Raji (cell line): Measurements from ENCODE around the gene PSMD9.

Experiments
- POLR2A ChIP-seq: IDR thresholded peaks from 2 replicates; pipeline ENCODE4 v1.6.1; 2011; ENCODE audit warnings: low read depth, low read length, control low read depth; ENCODE audit not compliant: insufficient read depth

The PSMD9 gene

DNA sequence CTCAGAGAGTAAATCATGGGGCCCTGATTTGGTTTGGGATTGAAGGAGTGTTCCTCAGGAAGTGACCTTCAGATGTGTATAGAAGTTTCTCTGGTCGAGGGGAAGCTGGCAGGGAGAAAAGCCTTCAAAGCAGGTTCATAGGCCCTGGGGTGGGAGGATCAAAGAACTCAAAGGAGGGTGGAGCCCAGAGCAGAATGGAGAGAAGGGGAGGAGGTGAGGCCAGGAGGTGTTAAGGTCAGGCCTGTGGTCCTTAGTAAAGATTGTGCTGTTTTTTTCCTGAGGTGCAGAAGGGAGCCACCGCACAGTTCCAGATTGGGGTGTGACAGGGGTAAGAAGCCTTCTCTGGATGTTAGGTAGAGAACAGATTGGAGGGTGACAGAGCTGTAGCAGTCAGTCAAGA is 20.1 kb downstream of the PSMD9 start:
- no peak for TF ChIP-seq POLR2A

GRCh38 chr12:121911824-121912585 is 23.4 kb downstream of the PSMD9 start:
- no peak for TF ChIP-seq POLR2A

- TF ChIP-seq POLR2A, result no peak
These were observed 27.3 kb downstream of the PSMD9 start for GRCh38 chr12:121915841-121916321.

- TF ChIP-seq POLR2A, result no peak
These were observed 28.1 kb downstream of the PSMD9 start for GRCh38 chr12:121916719-121917118.

DNA sequence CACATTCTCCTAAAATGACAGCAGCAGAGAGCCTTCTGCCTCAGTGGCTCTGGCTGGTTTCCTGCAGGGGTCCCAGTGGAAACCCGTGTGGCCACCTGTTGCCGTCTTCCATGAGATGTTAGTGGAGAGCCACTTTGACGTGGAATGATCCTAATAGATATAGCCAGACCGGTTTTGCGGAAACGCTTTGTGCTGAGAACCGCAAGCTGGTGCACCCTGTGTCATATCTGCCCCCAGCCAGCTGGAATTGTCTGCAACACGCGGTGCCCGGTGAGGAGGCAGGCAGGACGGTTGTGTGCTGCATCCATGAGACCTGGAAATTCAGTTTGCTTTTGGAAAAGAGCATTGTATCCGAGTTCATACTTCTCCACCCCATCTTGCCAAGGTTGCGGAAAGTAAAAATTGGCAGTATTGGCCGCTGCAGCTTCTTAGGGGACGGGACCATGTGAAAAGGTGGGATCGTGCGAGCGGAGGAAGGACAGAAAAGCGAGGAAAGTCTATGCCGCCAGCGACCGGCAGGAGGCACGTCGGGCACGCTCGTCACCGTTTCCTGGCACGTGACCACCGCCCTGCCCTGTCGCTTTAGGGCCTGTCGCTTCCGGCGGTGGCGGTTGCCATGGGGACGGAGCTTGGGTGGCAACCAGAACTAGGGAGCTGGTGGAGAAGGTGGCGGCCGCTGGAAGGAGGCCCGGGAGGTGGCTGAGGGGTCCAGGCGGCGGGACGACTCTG is 29.5 kb downstream of the PSMD9 start, which contains the start of gene CFAP251:
Gene CFAP251, plus strand, starts transcription at position 643 of the 729 bp plus-strand sequence. CDS start 2,714 bp downstream, outside the sequence.
- peak; percentile 53 for TF ChIP-seq POLR2A

GRCh38 chr12:121918679-121919038 is 30.1 kb downstream of the PSMD9 start:
- TF ChIP-seq POLR2A, result no peak

DNA sequence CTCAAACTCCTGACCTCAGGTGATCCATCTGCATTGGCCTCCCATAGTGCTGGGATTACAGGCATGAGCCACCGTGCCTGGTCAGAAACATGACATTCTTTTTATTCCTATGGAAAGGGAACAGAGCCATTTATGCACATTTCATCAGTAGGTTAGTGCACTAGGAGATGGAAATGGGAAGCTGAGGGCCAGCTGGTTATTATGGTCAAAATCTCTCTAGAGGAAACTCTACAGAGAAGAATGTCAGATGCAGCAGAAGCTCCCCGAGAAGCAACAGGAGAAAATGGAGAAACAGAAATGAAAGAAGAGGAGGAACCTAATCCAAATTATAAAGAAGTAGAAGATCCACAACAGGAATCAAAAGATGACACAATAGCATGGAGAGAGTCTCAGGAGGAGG is 32.5 kb downstream of the PSMD9 start:
- no peak for TF ChIP-seq POLR2A

- TF ChIP-seq POLR2A, result no peak
These were observed 36.7 kb downstream of the PSMD9 start for GRCh38 chr12:121925358-121925695.

GRCh38 chr12:121926874-121927706 is 38.5 kb downstream of the PSMD9 start:
- TF ChIP-seq POLR2A, result 0 out of 2 replicates have a peak, but pooled peaks have one; percentile 16

DNA sequence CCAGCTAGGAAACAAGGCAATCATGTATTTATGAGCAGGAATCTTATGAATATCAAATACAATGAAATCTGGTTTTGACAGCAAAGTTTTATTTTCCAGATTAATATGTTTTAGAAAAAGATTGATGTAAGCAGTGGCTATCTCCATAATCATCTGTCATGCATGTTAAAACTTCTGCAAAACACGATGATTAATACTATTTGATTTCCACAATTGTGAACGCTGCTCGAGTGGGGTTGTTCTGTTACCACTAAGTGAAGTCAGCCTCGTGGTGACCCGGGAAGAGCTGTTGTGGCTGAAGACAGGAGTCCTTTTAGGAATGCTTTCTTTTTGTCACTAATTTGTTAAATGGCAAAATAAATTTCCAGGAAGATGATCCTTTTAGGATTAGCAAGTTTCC is 39.2 kb downstream of the PSMD9 start:
- TF ChIP-seq POLR2A, result no peak

DNA sequence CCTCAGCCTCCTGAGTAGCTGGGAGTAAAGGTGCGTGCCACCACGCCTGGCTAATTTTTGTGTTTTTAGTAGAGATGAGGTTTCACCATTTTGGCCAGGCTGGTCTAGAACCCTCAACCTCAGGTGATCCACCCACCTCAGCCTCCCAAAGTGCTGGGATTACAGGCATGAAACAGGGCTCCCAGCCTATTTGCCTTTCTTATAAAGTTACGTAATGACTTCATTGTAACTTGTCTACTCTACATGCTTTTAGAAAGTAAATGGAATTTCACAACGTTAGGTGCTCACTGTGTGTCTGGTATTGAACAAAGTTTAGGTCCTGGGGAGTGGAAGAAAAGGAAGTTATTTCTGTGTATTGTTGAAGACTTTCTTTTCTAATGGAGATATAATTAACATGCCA is 42.3 kb downstream of the PSMD9 start:
- TF ChIP-seq POLR2A, result no peak

GRCh38 chr12:121932176-121932536 is 43.6 kb downstream of the PSMD9 start:
- TF ChIP-seq POLR2A, result no peak

GRCh38 chr12:121932914-121933521 is 44.4 kb downstream of the PSMD9 start:
- no peak for TF ChIP-seq POLR2A

GRCh38 chr12:121933522-121934308 is 45.1 kb downstream of the PSMD9 start:
- no peak for TF ChIP-seq POLR2A
